Ishikawa (cell line): ENCODE results near the gene RBM19.

Experiments used
- CREB1 ChIP-seq: IDR thresholded peaks from 2 replicates; pipeline ENCODE4 v1.6.1; 2012; ENCODE audit warnings: low read depth
- YY1 ChIP-seq: IDR thresholded peaks from 2 replicates; pipeline ENCODE4 v1.6.1; 2012; ENCODE audit warnings: low read depth

GRCh38 chr12:113844495-113845210 lies 121.5 kb downstream of the RBM19 start:
- TF ChIP-seq YY1 (no peak), CREB1 (no peak)
